Measurements from ENCODE around the gene MRPS7.

MRPS7 gene

DNA sequence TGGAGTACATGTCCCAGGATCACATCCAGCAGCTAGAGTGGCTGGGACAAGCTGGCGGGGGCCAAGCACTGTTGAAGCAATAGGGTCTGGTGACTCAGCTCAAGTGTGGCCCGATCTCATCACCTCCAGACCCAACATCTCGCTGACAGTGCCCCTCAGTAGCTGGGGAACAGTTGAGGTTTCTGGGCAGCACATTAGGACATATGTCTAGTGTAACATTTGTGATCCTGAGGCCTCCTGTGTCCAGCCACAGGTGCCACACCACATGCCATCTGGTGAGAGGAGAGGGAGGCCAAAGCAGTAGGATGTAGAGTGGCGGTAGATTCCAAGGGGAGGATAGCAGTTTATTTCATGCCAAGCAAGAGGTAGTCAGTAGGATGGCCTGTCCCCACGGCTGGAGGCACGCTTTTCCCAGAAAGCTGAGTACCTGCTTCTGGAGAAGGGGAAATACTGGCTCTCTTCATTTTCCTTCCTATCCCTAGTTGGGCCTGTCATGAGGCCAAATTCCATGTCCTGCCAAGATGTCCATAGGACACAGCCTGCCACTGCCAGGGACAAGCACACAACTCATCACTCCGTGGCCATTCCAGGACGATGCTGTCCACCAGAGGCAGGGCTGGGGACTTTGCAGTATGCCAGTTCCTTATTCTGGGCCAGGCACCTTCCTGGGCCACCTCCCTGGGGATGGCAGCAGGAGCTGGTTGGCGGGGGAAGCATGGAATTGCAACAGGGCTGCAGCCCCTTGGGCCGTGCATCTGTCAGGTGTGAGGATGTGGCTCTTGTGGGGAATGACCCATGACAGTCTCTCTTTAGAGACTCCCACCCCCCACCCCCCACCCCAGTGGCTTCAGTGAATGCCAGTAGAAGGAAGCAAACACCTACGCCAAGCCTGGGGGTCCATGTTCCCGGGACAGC lies 24.3 kb upstream of the MRPS7 start (continued):
- TF ChIP-seq, protein P1, sequence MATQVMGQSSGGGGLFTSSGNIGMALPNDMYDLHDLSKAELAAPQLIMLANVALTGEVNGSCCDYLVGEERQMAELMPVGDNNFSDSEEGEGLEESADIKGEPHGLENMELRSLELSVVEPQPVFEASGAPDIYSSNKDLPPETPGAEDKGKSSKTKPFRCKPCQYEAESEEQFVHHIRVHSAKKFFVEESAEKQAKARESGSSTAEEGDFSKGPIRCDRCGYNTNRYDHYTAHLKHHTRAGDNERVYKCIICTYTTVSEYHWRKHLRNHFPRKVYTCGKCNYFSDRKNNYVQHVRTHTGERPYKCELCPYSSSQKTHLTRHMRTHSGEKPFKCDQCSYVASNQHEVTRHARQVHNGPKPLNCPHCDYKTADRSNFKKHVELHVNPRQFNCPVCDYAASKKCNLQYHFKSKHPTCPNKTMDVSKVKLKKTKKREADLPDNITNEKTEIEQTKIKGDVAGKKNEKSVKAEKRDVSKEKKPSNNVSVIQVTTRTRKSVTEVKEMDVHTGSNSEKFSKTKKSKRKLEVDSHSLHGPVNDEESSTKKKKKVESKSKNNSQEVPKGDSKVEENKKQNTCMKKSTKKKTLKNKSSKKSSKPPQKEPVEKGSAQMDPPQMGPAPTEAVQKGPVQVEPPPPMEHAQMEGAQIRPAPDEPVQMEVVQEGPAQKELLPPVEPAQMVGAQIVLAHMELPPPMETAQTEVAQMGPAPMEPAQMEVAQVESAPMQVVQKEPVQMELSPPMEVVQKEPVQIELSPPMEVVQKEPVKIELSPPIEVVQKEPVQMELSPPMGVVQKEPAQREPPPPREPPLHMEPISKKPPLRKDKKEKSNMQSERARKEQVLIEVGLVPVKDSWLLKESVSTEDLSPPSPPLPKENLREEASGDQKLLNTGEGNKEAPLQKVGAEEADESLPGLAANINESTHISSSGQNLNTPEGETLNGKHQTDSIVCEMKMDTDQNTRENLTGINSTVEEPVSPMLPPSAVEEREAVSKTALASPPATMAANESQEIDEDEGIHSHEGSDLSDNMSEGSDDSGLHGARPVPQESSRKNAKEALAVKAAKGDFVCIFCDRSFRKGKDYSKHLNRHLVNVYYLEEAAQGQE (tag by site-specific recombination; IDR thresholded peaks at IDR 0.05), result no peak

DNA sequence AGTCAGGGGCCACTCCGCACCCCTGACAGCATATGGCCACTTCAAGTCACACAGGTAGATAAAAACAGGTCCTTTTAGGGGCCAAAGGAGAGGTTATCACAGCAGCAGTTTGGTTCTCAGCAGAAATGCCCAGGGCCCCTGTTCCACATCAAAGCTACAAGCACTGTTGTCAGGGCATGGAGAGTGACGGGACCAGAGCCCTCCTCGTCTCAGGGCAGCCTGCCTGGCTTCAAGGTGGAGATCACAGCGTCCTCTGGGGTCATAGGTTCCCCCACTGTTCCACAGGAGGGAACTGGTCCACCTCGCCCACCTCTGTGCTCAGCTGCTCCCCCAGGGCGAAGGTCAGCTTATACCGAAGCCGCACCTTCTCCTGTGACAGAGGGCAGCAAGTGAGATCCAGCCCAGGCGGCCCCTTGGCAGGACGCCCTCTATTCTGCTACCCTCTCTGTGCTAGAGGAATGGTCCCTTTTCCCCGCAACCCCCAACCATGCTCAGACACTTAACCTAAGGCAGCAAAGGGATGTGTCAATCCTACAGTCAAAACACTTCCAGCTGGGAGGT lies 23.6 kb upstream of the MRPS7 start:
- no peaks in the 10 kb centered on the region for H3K9me3 ChIP-seq (ENCODE audit: control insufficient read depth, insufficient read depth, low read depth, low read length)
- no peak overlapping the region for H3K4me3 ChIP-seq (ENCODE audit: low read depth, low read length)
- peaks cover 48 to 93% of the 10 kb centered on the region in 2 experiments for H3K36me3 ChIP-seq (ENCODE audit: control insufficient read depth in 2 of 2, insufficient read depth in 1 of 2, low read length in 2 of 2)
- H3K4me1 ChIP-seq (ENCODE audit: control insufficient read depth, insufficient read depth, low read length), result no peaks in the 10 kb centered on the region
- POLR2A ChIA-PET, result interaction anchor here (0.9 to 3.5 kb wide), 4 partner anchors 9 to 168 kb away, joined by 3 to 26 read pairs (median 4); partner anchors contain the start of genes GRB2, MIF4GD and SLC25A19
- TF ChIP-seq, protein P2, sequence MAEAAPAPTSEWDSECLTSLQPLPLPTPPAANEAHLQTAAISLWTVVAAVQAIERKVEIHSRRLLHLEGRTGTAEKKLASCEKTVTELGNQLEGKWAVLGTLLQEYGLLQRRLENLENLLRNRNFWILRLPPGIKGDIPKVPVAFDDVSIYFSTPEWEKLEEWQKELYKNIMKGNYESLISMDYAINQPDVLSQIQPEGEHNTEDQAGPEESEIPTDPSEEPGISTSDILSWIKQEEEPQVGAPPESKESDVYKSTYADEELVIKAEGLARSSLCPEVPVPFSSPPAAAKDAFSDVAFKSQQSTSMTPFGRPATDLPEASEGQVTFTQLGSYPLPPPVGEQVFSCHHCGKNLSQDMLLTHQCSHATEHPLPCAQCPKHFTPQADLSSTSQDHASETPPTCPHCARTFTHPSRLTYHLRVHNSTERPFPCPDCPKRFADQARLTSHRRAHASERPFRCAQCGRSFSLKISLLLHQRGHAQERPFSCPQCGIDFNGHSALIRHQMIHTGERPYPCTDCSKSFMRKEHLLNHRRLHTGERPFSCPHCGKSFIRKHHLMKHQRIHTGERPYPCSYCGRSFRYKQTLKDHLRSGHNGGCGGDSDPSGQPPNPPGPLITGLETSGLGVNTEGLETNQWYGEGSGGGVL (tag by site-specific recombination; IDR thresholded peaks at IDR 0.05), result no peak
- 0 out of 2 replicates have a peak, but pooled peaks have one; percentile 13 for TF ChIP-seq ZBTB48 (tag by site-specific recombination; IDR thresholded peaks at IDR 0.05)
- H3K27ac ChIP-seq (ENCODE audit: extremely low read depth, low read depth, low read length), result no peak overlapping the region
- CTCF ChIA-PET, result interaction anchor here (0.6 to 7.4 kb wide), 15 partner anchors 8 to 509 kb away, joined by 3 to 74 read pairs (median 7); partner anchors contain the start of genes GGA3, GRB2, MIF4GD and MRPS7

- ChIA-PET CTCF (interaction anchor here (0.5 to 7.4 kb wide), 17 partner anchors 9 to 509 kb away, joined by 3 to 74 read pairs (median 7); partner anchors contain the start of genes GGA3, GRB2, MIF4GD and MRPS7), POLR2A (interaction anchor here (1.2 to 3.5 kb wide), 5 partner anchors 9 to 167 kb away, joined by 3 to 26 read pairs (median 4); partner anchors contain the start of genes GRB2, MIF4GD and SLC25A19)
- no peaks in the 10 kb centered on the region for H3K4me1 ChIP-seq (ENCODE audit: control insufficient read depth, insufficient read depth, low read length)
- no peaks in the 10 kb centered on the region for H3K9me3 ChIP-seq (ENCODE audit: control insufficient read depth, insufficient read depth, low read depth, low read length)
- H3K4me3 ChIP-seq (ENCODE audit: low read depth, low read length), result no peak overlapping the region
- peaks cover 45 to 98% of the 10 kb centered on the region in 2 experiments for H3K36me3 ChIP-seq (ENCODE audit: control insufficient read depth in 2 of 2, insufficient read depth in 1 of 2, low read length in 2 of 2)
- H3K27ac ChIP-seq (ENCODE audit: extremely low read depth, low read depth, low read length), result no peak overlapping the region
- TF ChIP-seq, protein P3, sequence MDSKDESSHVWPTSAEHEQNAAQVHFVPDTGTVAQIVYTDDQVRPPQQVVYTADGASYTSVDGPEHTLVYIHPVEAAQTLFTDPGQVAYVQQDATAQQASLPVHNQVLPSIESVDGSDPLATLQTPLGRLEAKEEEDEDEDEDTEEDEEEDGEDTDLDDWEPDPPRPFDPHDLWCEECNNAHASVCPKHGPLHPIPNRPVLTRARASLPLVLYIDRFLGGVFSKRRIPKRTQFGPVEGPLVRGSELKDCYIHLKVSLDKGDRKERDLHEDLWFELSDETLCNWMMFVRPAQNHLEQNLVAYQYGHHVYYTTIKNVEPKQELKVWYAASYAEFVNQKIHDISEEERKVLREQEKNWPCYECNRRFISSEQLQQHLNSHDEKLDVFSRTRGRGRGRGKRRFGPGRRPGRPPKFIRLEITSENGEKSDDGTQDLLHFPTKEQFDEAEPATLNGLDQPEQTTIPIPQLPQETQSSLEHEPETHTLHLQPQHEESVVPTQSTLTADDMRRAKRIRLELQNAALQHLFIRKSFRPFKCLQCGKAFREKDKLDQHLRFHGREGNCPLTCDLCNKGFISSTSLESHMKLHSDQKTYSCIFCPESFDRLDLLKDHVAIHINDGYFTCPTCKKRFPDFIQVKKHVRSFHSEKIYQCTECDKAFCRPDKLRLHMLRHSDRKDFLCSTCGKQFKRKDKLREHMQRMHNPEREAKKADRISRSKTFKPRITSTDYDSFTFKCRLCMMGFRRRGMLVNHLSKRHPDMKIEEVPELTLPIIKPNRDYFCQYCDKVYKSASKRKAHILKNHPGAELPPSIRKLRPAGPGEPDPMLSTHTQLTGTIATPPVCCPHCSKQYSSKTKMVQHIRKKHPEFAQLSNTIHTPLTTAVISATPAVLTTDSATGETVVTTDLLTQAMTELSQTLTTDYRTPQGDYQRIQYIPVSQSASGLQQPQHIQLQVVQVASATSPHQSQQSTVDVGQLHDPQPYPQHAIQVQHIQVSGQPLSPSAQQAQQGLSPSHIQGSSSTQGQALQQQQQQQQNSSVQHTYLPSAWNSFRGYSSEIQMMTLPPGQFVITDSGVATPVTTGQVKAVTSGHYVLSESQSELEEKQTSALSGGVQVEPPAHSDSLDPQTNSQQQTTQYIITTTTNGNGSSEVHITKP (tag by site-specific recombination; IDR thresholded peaks at IDR 0.05), result no peak
- TF ChIP-seq BCL11B (tag by site-specific recombination; IDR thresholded peaks at IDR 0.05; ENCODE audit: low read depth) (no peak), ZNF654 (tag by site-specific recombination; IDR thresholded peaks at IDR 0.05; ENCODE audit: low read depth) (peak; percentile 64), PRDM1 (tag by site-specific recombination; IDR thresholded peaks at IDR 0.05) (peak; percentile 71), SP7 (tag by site-specific recombination; IDR thresholded peaks at IDR 0.05) (0 out of 2 replicates have a peak, but pooled peaks have one; percentile 13), ZNF2 (tag by site-specific recombination; IDR thresholded peaks at IDR 0.05) (peak; percentile 94), KLF1 (tag by site-specific recombination; IDR thresholded peaks at IDR 0.05) (no peak), ZNF280D (tag by site-specific recombination; IDR thresholded peaks at IDR 0.05) (no peak), ZEB2 (tag by site-specific recombination; IDR thresholded peaks at IDR 0.05) (peak; percentile 50; the same call in 1 of the 2 replicates), HIC1 (tag by site-specific recombination; IDR thresholded peaks at IDR 0.05) (peak; percentile 36; the same call in 1 of the 2 replicates), ZNF660 (tag by site-specific recombination; IDR thresholded peaks at IDR 0.05) (peak; percentile 45; the same call in 1 of the 2 replicates)
Observed at GRCh38 chr17:75238684-75239191, 22.9 kb upstream of the MRPS7 start.

Measured in HEK293 (cell line).